AG09319 (cell line): ENCODE results near the gene CD4.

Source experiments
- DNase-seq: peaks from one replicate; pipeline ENCODE4 v3.0.0-alpha.2; 2010; ENCODE audit warnings: low read depth; ENCODE audit errors: extremely low read depth
- TF ChIP-seq, protein P1 (sequence below): IDR thresholded peaks from 2 replicates; pipeline ENCODE4 v1.5.1; 2011; ENCODE audit warnings: low read depth, mild to moderate bottlenecking, inconsistent platforms, low read length, moderate library complexity

The CD4 gene

DNA sequence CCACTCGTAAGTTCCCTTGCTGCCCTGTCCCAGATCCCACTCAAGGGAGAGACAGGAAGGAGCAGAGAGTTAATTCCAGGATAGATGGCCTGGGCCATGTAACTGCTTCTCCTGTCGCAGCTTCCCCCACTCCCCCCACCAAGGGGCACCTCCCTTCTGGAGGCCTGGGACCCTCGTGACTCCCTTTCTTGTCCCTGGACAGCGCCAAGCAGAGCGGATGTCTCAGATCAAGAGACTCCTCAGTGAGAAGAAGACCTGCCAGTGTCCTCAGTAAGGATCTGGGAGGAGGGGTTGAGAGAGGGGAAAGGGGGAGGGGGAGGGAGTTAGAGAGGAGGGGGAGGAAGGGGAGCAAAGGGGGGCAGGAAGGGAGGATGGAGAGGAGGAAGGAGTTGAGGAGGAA lies 29.3 kb downstream of the CD4 start:
- TF ChIP-seq, protein P1, sequence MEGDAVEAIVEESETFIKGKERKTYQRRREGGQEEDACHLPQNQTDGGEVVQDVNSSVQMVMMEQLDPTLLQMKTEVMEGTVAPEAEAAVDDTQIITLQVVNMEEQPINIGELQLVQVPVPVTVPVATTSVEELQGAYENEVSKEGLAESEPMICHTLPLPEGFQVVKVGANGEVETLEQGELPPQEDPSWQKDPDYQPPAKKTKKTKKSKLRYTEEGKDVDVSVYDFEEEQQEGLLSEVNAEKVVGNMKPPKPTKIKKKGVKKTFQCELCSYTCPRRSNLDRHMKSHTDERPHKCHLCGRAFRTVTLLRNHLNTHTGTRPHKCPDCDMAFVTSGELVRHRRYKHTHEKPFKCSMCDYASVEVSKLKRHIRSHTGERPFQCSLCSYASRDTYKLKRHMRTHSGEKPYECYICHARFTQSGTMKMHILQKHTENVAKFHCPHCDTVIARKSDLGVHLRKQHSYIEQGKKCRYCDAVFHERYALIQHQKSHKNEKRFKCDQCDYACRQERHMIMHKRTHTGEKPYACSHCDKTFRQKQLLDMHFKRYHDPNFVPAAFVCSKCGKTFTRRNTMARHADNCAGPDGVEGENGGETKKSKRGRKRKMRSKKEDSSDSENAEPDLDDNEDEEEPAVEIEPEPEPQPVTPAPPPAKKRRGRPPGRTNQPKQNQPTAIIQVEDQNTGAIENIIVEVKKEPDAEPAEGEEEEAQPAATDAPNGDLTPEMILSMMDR: no peak
- DNase-seq: no peak

DNA sequence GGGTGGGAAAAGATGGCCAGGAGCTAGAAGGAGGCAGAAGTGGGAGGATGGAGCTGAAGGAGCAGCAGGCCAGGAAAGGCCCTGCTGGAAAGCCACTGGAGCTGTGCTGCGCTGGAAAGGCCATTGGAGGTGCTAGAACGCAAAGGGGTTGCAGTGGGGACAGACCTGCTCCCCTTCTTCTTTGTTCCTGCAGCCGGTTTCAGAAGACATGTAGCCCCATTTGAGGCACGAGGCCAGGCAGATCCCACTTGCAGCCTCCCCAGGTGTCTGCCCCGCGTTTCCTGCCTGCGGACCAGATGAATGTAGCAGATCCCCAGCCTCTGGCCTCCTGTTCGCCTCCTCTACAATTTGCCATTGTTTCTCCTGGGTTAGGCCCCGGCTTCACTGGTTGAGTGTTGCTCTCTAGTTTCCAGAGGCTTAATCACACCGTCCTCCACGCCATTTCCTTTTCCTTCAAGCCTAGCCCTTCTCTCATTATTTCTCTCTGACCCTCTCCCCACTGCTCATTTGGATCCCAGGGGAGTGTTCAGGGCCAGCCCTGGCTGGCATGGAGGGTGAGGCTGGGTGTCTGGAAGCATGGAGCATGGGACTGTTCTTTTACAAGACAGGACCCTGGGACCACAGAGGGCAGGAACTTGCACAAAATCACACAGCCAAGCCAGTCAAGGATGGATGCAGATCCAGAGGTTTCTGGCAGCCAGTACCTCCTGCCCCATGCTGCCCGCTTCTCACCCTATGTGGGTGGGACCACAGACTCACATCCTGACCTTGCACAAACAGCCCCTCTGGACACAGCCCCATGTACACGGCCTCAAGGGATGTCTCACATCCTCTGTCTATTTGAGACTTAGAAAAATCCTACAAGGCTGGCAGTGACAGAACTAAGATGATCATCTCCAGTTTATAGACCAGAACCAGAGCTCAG lies 30.0 kb downstream of the CD4 start:
- DNase-seq: no peak
- TF ChIP-seq, protein P1: no peak

DNA sequence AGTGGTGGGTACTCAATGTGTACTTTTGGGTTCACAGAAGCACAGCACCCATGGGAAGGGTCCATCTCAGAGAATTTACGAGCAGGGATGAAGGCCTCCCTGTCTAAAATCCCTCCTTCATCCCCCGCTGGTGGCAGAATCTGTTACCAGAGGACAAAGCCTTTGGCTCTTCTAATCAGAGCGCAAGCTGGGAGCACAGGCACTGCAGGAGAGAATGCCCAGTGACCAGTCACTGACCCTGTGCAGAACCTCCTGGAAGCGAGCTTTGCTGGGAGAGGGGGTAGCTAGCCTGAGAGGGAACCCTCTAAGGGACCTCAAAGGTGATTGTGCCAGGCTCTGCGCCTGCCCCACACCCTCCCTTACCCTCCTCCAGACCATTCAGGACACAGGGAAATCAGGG lies 30.8 kb downstream of the CD4 start:
- TF ChIP-seq, protein P1: no peak
- DNase-seq: no peak

DNA sequence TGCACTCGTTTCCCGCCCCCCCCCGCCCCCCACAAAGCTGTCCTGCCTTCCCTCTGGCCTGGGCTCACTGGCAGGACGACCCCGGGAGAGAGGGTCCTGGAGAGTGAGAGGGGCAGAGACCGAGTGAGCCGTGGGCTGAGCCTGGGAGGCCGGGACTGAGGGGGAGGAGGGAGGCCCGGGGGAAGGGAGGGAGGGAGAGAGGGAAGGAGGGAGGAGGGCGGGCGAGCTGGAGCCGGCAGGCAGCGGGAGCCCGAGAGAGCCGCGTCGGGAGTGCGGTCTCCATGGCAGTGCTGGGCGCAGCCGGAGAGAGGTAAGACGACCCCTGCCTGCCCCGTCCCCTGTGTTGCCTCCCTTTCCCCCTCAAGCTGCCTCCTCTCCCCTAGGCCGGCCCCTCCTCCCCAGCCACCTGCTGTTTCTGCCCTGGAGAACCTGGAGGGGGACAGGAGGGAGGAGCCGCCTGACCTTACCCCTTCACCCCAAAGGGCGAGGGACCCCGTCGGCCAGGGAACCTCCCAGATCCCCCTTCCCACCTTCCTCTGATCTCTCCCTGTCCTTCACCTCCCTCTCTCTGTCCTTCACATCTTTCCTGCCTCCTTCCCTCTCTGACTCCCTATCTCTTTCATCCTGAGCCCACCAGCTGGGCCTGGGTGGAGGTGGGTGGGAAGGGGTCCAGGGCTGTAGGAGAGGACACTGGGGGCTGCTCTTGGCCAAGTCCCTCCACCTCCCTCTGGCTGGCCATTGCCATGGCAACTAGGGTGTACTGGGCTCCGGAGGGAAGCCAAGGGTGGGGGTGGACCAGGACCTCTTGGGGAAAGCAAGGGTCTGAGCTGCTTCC lies 32.5 kb downstream of the CD4 start, which contains the start of gene GPR162:
GPR162 (plus strand) TSS at position 231 of the 835 bp plus-strand sequence. CDS start 2,078 bp downstream, outside the sequence.
- no peak for DNase-seq
- TF ChIP-seq, protein P1: no peak

DNA sequence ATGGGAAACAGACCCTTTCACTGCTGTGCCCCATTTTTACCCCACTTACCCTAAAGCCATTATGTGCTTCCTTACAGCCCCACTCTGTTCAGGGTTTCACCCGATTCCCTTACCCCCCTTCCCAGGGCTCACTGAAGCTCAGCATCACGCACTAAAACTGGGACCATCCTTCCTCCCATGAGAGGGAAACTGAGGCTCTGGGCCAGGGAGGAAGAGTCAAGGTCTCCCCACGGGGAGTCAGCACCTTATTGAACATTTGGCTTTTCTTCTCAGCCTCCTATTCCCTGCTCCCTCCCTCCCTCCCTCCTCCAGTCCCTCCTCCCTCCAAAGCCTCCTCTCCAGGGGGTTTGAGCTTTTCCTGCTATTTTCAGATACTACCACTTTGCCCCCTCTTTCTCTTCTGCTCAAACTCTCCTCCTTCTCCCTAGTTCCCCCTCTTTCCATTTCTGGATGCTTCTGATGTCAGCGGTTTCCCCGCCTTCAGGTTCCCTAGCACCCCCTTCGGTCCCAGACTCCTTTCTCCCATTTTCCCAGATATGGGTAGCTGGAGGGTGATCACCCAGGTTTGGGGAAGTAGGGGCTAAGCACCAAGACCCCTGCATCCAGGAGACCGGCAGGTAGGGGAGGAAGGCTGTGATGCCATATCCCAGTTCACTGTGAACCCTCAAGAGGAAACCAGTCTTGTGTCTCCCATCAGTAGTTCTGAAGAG lies 33.3 kb downstream of the CD4 start:
- DNase-seq: no peak
- TF ChIP-seq, protein P1: no peak

DNA sequence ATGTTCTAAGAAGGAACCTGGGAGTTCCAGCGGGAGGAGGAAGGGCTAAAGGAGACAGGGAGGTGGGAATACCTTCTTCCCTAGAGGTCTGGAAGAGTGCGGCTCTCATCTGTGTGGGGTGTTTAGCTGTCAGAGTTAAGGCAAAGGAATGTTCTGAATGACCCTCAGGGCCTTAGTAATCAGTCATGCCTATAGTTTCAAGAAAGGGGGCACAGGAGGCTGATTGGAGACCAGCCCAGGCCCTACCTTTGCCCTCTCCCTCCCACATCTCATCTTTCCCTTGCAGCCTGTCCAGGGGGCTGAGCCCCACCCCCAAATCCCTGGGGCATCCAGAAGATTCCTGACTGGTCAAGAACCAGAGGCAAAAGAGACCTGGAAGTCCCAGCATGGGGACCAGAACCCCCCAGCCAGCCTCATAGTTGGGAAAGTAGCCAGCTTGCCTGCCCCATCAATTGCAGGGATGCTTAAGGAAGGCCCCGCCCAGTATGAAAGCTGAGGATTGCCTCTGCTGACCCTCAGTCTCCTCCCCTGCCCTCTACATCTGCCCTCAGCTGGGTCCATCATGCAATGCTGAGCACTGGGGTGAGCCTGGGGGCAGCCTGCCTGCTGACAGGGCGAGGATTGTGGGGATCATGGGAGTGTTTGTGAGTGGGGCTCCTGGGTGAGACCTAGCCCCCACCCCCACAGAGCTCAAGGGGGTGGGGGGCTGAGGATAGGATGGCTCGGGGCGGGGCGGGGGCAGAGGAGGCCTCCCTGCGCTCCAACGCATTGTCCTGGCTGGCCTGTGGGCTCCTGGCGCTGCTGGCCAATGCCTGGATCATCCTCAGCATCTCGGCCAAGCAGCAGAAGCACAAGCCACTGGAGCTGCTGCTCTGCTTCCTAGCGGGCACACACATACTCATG lies 34.1 kb downstream of the CD4 start:
- DNase-seq: no peak
- TF ChIP-seq, protein P1: no peak
